AG04449 (cell line): Measurements from ENCODE around the gene NPR1.

ENCODE experiments used
- CTCF ChIA-PET: fragments of 350-600 bp; formaldehyde crosslinking; extraction: SDS; loops from one replicate; lab custom pipeline; 2021; ENCODE audit warnings: antibody characterized with exemption; lab: Yijun Ruan, JAX
- POLR2A ChIA-PET: fragments of 400-600, 350-600 bp; formaldehyde crosslinking; extraction: SDS; loops from one replicate; lab custom pipeline; 2020; ENCODE audit warnings: antibody characterized with exemption, inconsistent platforms; lab: Yijun Ruan, JAX
- DNase-seq: peaks from one replicate; pipeline ENCODE4 v3.0.0-alpha.2; 2010; ENCODE audit warnings: low read depth, low spot score
- H3K4me3 ChIP-seq: 2 replicates; pipeline ENCODE4 v1.5.1; 2011; ENCODE audit warnings: low read depth, mild to moderate bottlenecking, control low read depth, low read length
- CTCF ChIP-seq: IDR thresholded peaks from one replicate; pipeline ENCODE4 v1.5.1; 2011; ENCODE audit warnings: mild to moderate bottlenecking, moderate library complexity, low read length, control low read depth, inconsistent platforms; ENCODE audit not compliant: insufficient read depth; ENCODE audit errors: missing control alignments

NPR1 gene

GRCh38 chr1:153693466-153693865 is 15.0 kb downstream of the NPR1 start:
- no peak for DNase-seq
- POLR2A ChIA-PET, result no interaction called here
- CTCF ChIA-PET, result interaction anchor here (1.3 to 1.4 kb wide), 2 partner anchors 10 to 16 kb away, joined by 4 read pairs; no protein-coding TSS in a partner anchor
- no peak overlapping the region for H3K4me3 ChIP-seq
- TF ChIP-seq CTCF, result no peak

- DNase-seq, result no peak
- TF ChIP-seq CTCF, result no peak
- CTCF ChIA-PET, result interaction anchor here (0.9 kb wide), 1 partner anchor 19 kb away, joined by 6 read pairs; no protein-coding TSS in a partner anchor
- no peak overlapping the region for H3K4me3 ChIP-seq
- POLR2A ChIA-PET, result no interaction called here
Measured at GRCh38 chr1:153696741-153697140, 18.3 kb downstream of the NPR1 start.

GRCh38 chr1:153697191-153698019 is 18.9 kb downstream of the NPR1 start:
- ChIA-PET CTCF (interaction anchor here (0.7 to 1.5 kb wide), 6 partner anchors 18 to 189 kb away, joined by 3 to 6 read pairs (median 3); no protein-coding TSS in a partner anchor), POLR2A (no interaction called here)
- H3K4me3 ChIP-seq, result no peak overlapping the region
- no peak for TF ChIP-seq CTCF
- DNase-seq, result no peak

- DNase-seq, result no peak
- no peak overlapping the region for H3K4me3 ChIP-seq
- CTCF ChIA-PET, result interaction anchor here (0.7 to 1.5 kb wide), 6 partner anchors 18 to 289 kb away, joined by 3 to 4 read pairs (median 3); no protein-coding TSS in a partner anchor
Measured at GRCh38 chr1:153698020-153698922, 19.8 kb downstream of the NPR1 start.

GRCh38 chr1:153698923-153699714 is 20.6 kb downstream of the NPR1 start:
- ChIA-PET CTCF (interaction anchor here (0.9 to 1.5 kb wide), 5 partner anchors 19 to 288 kb away, joined by 3 to 6 read pairs (median 3); partner anchors contain the start of gene NPR1), POLR2A (no interaction called here)
- no peak overlapping the region for H3K4me3 ChIP-seq
- TF ChIP-seq CTCF, result no peak
- peak; percentile 12 for DNase-seq

More at GRCh38 chr1:153698020-153698922, 19.8 kb downstream of the NPR1 start:
- TF ChIP-seq CTCF, result no peak
- POLR2A ChIA-PET, result no interaction called here
